Right cardiac atrium (tissue), 5 donors: ENCODE measurements around the gene PRELID2. TPM values are rescaled to one million over a fixed set of nuclear protein-coding genes. Genes with fewer than 3 reads are reported as not detected.

Experiments used
- ATAC-seq, 2 donors: fragments of 200-7000 bp; cut with Tn5 transposase; one replicate each; pipeline versions ENCODE4 v1.8.0 to v1.9.1; 2020; ENCODE audit warnings: moderate library complexity in 2 of 2, mild to moderate bottlenecking in 1 of 2
- DNase-seq, 3 donors: peaks; one replicate each; pipeline ENCODE4 v3.0.0-alpha.2; 2020
- H3K27ac ChIP-seq: one replicate; pipeline ENCODE4 v1.5.1; 2013; ENCODE audit warnings: mild to moderate bottlenecking, low read length, control low read depth, moderate library complexity
- H3K27me3 ChIP-seq: one replicate; pipeline ENCODE4 v1.6.1; 2013; ENCODE audit not compliant: control insufficient read depth, insufficient read depth
- H3K4me1 ChIP-seq: one replicate; pipeline ENCODE4 v1.6.1; 2013; ENCODE audit warnings: low read length; ENCODE audit not compliant: control insufficient read depth, insufficient read depth
- H3K4me3 ChIP-seq: one replicate; pipeline ENCODE4 v1.5.1; 2013; ENCODE audit warnings: low read length, control low read depth
- H3K9me3 ChIP-seq: one replicate; pipeline ENCODE4 v1.6.1; 2013; ENCODE audit warnings: low read length; ENCODE audit not compliant: control insufficient read depth
- WGBS: extraction: QIAGEN DNeasy Blood & Tissue Kit; methylation state at CpG from one replicate; pipeline ENCODE4 v1.1.7; 2013; 5-methylcytosine and 5-hydroxymethylcytosine counted together
- intact Hi-C, 4 donors: fragments of 100-400 bp; cut with DNase I; formaldehyde crosslinking; loops; one replicate each; pipeline versions ENCODE4 v1.11.0 to v1.14.0; 2022 to 2023
- polyA plus RNA-seq: library from polyadenylated mRNA; stranded (reverse); fragments of 200-250 nt; gene quantifications from one replicate; pipeline ENCODE4 v1.2.3, GENCODE V29; 2013
- total RNA-seq, 4 donors: library from RNA; stranded (reverse); fragmentation: NEBNext Ultra II Directional; extraction: Animal tissue kit (Norgen Biotek cat#: 25700); gene quantifications; one replicate each; pipeline ENCODE4 v1.2.1, GENCODE V29; 2021
- donor health status: healthy with polysubstance abuse.
- donor health status: DM: no; HTN: yes; CAD: no.
- donor health status: DM: no; HTN: no; CAD: no.
- donor health status: DM: no; HTN: yes; CAD: no; lungs with severe emphysema.
- donor health status: DM: yes; HTN: yes; CAD: no.

The PRELID2 gene
- total and polyA plus RNA-seq, 5 donors = 4.3 to 85.4 (median 41.5) TPM

DNA sequence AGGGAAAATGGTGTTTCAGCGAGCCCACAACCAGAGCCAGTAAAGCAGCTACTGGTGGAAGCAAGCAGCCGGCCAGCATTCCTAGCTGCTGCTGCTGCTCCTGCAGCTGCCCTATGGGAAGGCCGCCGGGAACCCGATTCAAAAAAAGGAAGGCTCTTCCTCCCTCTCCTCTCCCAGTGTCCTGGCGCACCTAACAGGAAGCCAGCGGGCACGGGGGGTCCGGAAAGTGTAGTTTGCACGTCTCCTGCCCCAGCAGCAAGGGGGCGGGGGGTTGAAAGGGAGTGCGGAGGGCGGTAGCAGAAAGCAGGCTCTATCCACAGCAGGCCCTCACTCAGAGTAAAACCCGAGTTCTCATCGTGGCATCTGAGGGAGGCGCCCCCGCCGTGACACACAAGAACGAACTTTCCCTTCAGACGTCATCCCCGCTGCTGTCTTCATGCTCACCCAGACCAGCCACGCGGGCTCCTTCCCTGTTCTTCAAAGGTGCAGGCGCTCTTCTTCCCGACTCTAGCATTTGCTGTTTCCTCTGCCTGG is 21.2 kb upstream of the PRELID2 start:
- peaks cover 2% of the 10 kb centered on the region for H3K4me1 ChIP-seq
- H3K9me3 ChIP-seq = no peaks in the 10 kb centered on the region
- intact Hi-C loops = no loop called here
- no peaks in the 10 kb centered on the region for H3K27me3 ChIP-seq
- DNase-seq (peak; percentile 40 to 72 (median 59)), ATAC-seq (peak; percentile 75 to 80)
- WGBS = 5% methylated on average over 25 of the region's 25 CpGs
- H3K4me3 ChIP-seq = peak overlapping the region; percentile 36
- no peak overlapping the region for H3K27ac ChIP-seq

GRCh38 chr5:145855763-145856267 is 20.7 kb upstream of the PRELID2 start:
- no peaks in the 10 kb centered on the region for H3K9me3 ChIP-seq
- intact Hi-C loops = no loop called here
- no peaks in the 10 kb centered on the region for H3K27me3 ChIP-seq
- DNase-seq (no peak), ATAC-seq (peak in 1 of 2 donors; percentile 19)
- H3K4me1 ChIP-seq = peaks cover 2% of the 10 kb centered on the region
- peak overlapping the region; percentile 36 for H3K4me3 ChIP-seq
- no peak overlapping the region for H3K27ac ChIP-seq
- WGBS = 62% methylated on average over 4 of the region's 4 CpGs

DNA sequence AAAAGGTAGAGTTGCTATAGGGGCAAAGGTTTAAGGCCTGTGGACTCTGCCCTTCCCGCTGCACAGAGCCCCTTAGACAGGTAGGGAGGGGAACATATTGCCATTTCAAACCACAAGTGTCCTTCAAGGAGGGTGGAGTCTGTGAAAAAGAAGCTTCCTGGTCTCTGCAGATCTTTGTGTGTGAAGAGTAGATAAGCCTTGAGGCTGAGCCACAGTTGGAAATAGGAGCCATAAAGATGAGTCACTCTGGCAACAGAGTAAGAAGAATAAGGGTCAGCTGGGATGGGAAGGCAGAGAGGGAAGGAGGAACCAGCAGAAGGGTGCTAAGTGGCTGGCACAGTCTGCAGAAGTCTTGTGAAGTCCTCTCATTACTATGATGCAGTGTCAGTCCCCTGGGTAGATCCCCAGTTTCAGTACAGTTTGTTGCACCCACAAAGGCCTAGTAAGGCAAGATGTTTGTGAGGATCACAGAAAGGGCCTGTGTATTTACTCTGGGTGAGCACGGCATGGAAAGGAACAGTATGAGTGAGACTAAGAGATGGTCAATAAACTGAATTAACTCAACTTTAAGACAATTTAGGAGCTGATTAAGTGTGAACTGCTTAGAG is 19.6 kb upstream of the PRELID2 start:
- intact Hi-C loops = no loop called here
- DNase-seq (no peak), ATAC-seq (peak in 1 of 2 donors; percentile 9)
- WGBS = 92% methylated on average over 2 of the region's 2 CpGs
- Histone ChIP-seq H3K9me3 (no peaks in the 10 kb centered on the region), H3K4me3 (no peak overlapping the region), H3K27me3 (no peaks in the 10 kb centered on the region), H3K27ac (no peak overlapping the region), H3K4me1 (peaks cover 2% of the 10 kb centered on the region)

DNA sequence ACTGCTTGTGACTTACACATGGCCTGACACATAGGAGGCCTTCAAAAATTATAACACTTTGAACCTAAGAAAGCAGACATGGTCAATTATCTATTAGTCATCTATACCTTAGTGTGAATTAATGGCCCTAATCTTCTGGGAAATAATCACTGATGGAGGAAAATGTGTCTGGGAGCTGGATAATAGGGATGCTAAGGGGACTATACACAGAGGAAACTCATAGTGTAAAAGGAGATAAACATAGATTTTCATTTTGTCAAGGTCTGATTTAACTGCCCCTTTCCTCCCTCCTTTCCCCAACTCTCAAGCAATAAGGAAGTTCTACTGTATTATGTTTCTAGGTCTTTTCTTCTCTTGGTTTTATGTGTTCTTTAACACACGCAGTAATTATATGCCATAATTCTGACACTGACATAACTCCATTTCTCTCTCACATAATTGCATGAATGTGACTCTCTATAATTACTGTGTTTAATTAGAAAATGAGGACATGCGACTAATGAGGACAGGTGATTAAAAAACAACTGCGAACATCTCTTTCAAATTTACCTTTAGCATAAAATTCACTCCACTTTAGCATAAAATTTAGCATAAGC is 18.7 kb upstream of the PRELID2 start:
- Histone ChIP-seq H3K27me3 (no peaks in the 10 kb centered on the region), H3K4me3 (no peak overlapping the region), H3K27ac (no peak overlapping the region), H3K9me3 (no peaks in the 10 kb centered on the region), H3K4me1 (no peaks in the 10 kb centered on the region)
- intact Hi-C loops = no loop called here
- WGBS = 97% methylated on average over 3 of the region's 3 CpGs
- ATAC-seq (no peak), DNase-seq (no peak)

- 69% methylated on average over 3 of the region's 3 CpGs for WGBS
- Histone ChIP-seq H3K27me3 (no peaks in the 10 kb centered on the region), H3K4me1 (no peaks in the 10 kb centered on the region), H3K4me3 (no peak overlapping the region), H3K27ac (no peak overlapping the region), H3K9me3 (no peaks in the 10 kb centered on the region)
- intact Hi-C loops = no loop called here
- no peak for ATAC-seq
- DNase-seq = no peak
Measured at GRCh38 chr5:145852990-145853389, 17.8 kb upstream of the PRELID2 start.

GRCh38 chr5:145848854-145849253 is 13.7 kb upstream of the PRELID2 start:
- intact Hi-C loops = no loop called here
- no peaks in the 10 kb centered on the region for H3K27me3 ChIP-seq
- no peaks in the 10 kb centered on the region for H3K4me1 ChIP-seq
- ATAC-seq (no peak), DNase-seq (no peak)
- 76% methylated on average over 1 of the region's 1 CpG for WGBS
- no peak overlapping the region for H3K4me3 ChIP-seq
- no peak overlapping the region for H3K27ac ChIP-seq
- H3K9me3 ChIP-seq = no peaks in the 10 kb centered on the region

- no peak for ATAC-seq
- no peaks in the 10 kb centered on the region for H3K9me3 ChIP-seq
- 89% methylated on average over 6 of the region's 6 CpGs for WGBS
- no peak overlapping the region for H3K27ac ChIP-seq
- H3K4me1 ChIP-seq = no peaks in the 10 kb centered on the region
- H3K27me3 ChIP-seq = no peaks in the 10 kb centered on the region
- DNase-seq = no peak
- intact Hi-C loops = no loop called here
- H3K4me3 ChIP-seq = no peak overlapping the region
Measured at GRCh38 chr5:145847499-145848497, 12.7 kb upstream of the PRELID2 start.

GRCh38 chr5:145846081-145846480 is 10.9 kb upstream of the PRELID2 start:
- H3K4me3 ChIP-seq = no peak overlapping the region
- ATAC-seq = no peak
- WGBS = 33% methylated on average over 3 of the region's 3 CpGs
- H3K27me3 ChIP-seq = no peaks in the 10 kb centered on the region
- no peak overlapping the region for H3K27ac ChIP-seq
- no peaks in the 10 kb centered on the region for H3K4me1 ChIP-seq
- DNase-seq = no peak
- no peaks in the 10 kb centered on the region for H3K9me3 ChIP-seq
- intact Hi-C loops = no loop called here

GRCh38 chr5:145841299-145841698 is 6.2 kb upstream of the PRELID2 start:
- no peak overlapping the region for H3K27ac ChIP-seq
- H3K27me3 ChIP-seq = no peaks in the 10 kb centered on the region
- no peaks in the 10 kb centered on the region for H3K9me3 ChIP-seq
- ATAC-seq = no peak
- DNase-seq = no peak
- no peak overlapping the region for H3K4me3 ChIP-seq
- intact Hi-C loops = no loop called here
- no peaks in the 10 kb centered on the region for H3K4me1 ChIP-seq

DNA sequence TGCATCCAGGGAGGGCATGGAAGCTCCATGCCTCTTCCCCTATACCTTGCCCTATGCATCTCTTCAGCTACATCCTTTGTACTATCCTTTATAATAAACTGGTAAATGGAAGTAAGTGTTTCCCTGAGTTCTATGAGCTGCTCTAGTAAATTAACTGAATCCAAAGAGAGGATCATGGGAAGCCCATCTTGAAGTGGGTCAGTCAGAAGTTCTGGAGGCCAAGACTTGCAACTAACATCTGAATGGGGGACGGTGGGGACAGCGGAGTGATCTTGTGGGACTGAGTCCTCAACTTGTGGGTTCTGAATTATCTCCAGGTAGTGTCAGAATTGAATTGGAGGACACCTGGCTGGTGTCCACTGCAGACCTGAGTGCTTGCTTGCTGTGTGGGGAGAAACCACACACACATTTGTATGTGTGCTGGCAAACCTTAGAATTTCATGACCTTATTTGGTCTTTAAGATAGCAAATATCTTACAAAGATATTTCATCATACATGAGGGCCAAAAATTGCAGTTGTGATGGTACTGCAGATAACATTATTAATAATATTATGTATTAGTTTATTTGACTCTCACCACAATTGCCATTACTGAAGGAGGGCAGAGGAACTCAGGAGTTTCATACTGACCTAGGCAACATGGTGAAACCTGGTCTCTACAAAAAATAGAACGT is 5.5 kb upstream of the PRELID2 start:
- H3K4me1 ChIP-seq = no peaks in the 10 kb centered on the region
- ATAC-seq (no peak), DNase-seq (no peak)
- no peaks in the 10 kb centered on the region for H3K9me3 ChIP-seq
- WGBS = 94% methylated on average over 3 of the region's 3 CpGs
- no peaks in the 10 kb centered on the region for H3K27me3 ChIP-seq
- H3K4me3 ChIP-seq = no peak overlapping the region
- no peak overlapping the region for H3K27ac ChIP-seq
- intact Hi-C loops = no loop called here
